T-helper 17 cell (primary cell): ENCODE data around the gene USP40. TPM values are rescaled to one million over a fixed set of nuclear protein-coding genes. Genes with fewer than 3 reads are reported as not detected.
A peak's percentile ranks its signal among the peaks of the same experiment; 100 is the strongest.
"Not testable (repeated sequence)": the region's sequence is repeated elsewhere in the genome, so short reads cannot be mapped to it uniquely, and the experiment has no call there.

Source experiments
- ATAC-seq: fragments of 150-1000 bp; cut with Tn5 transposase; 2 replicates; pipeline ENCODE4 v1.10.0; 2021; ENCODE audit warnings: mild to moderate bottlenecking, moderate library complexity
- DNase-seq, 3 donors: peaks; one replicate each; pipeline versions ENCODE4 v3.0.0 to v3.0.0-alpha.2; 2020 to 2021
- H3K9me3 ChIP-seq: one replicate; pipeline ENCODE4 v1.7.0; 2013; ENCODE audit warnings: low read length, mild to moderate bottlenecking; ENCODE audit not compliant: control insufficient read depth, poor library complexity, severe bottlenecking
- H3K27ac Mint-ChIP-seq: one replicate; pipeline ENCODE4 v1.8.0; 2022; ENCODE audit warnings: mild to moderate bottlenecking, moderate library complexity, mixed read lengths
- H3K27me3 Mint-ChIP-seq: one replicate; pipeline ENCODE4 v1.8.0; 2022; ENCODE audit warnings: mixed read lengths
- H3K36me3 Mint-ChIP-seq: one replicate; pipeline ENCODE4 v1.8.0; 2022; ENCODE audit warnings: low read depth, mixed read lengths
- H3K4me1 Mint-ChIP-seq: one replicate; pipeline ENCODE4 v1.8.0; 2022; ENCODE audit warnings: mild to moderate bottlenecking, mixed read lengths
- H3K4me3 Mint-ChIP-seq: one replicate; pipeline ENCODE4 v1.8.0; 2022; ENCODE audit warnings: mild to moderate bottlenecking, moderate library complexity, mixed read lengths
- total RNA-seq, 4 donors: library from RNA in 2 of 4; stranded (reverse) in 2 of 4; gene quantifications; one replicate each; pipeline ENCODE4 v1.2.3 and lab custom pipeline; 2022 to 2026

The USP40 gene
- total RNA-seq (10 to 100 TPM; 10.7 to 14.0 TPM), total RNA-seq (lab: John Stamatoyannopoulos, UW) (21.1 to 33.0 reads per million in 2 donors)

- H3K27ac Mint-ChIP-seq = peak within 1 kb of the TSS; percentile 88
- peak within 1 kb of the TSS; percentile 96 for H3K4me3 Mint-ChIP-seq
- peaks cover 10% of the 10 kb centered on the region for H3K27me3 Mint-ChIP-seq
- ATAC-seq (peak; percentile 84), DNase-seq (peak; percentile 27 to 48 (median 35))
- no peaks in the 10 kb centered on the region for H3K9me3 ChIP-seq
- H3K4me1 Mint-ChIP-seq = peaks cover 5% of the 10 kb centered on the region
- no peaks in the 10 kb centered on the region for H3K36me3 Mint-ChIP-seq
These were observed at the start of gene USP40 for GRCh38 chr2:233566141-233566956. Gene USP40 (minus strand): TSS chr2:233566782. CDS start chr2:233565554, 1,228 bp downstream.

- H3K9me3 ChIP-seq = no peaks in the 10 kb centered on the region
- no peak for ATAC-seq
- Mint-ChIP-seq H3K36me3 (peaks cover under 1% of the 10 kb centered on the region), H3K4me3 (no peak overlapping the region), H3K4me1 (no peaks in the 10 kb centered on the region), H3K27ac (no peak overlapping the region), H3K27me3 (peaks cover 1% of the 10 kb centered on the region)
- no peak for DNase-seq
These were observed 44.7 kb upstream of the USP40 start for GRCh38 chr2:233611284-233611683.

GRCh38 chr2:233605680-233606079 is 39.1 kb upstream of the USP40 start:
- H3K27me3 Mint-ChIP-seq = peaks cover 24% of the 10 kb centered on the region
- H3K9me3 ChIP-seq = no peaks in the 10 kb centered on the region
- H3K36me3 Mint-ChIP-seq = peaks cover 2% of the 10 kb centered on the region
- no peak overlapping the region for H3K27ac Mint-ChIP-seq
- no peaks in the 10 kb centered on the region for H3K4me1 Mint-ChIP-seq
- no peak for DNase-seq
- H3K4me3 Mint-ChIP-seq = no peak overlapping the region
- no peak for ATAC-seq

- H3K9me3 ChIP-seq = no peaks in the 10 kb centered on the region
- Mint-ChIP-seq H3K4me1 (no peaks in the 10 kb centered on the region), H3K27ac (no peak overlapping the region), H3K4me3 (no peak overlapping the region), H3K27me3 (peaks cover 31% of the 10 kb centered on the region), H3K36me3 (peaks cover 2% of the 10 kb centered on the region)
- ATAC-seq (no peak), DNase-seq (no peak)
These were observed 38.2 kb upstream of the USP40 start for GRCh38 chr2:233604826-233605225.

GRCh38 chr2:233603520-233603919 is 36.9 kb upstream of the USP40 start:
- H3K9me3 ChIP-seq = no peaks in the 10 kb centered on the region
- H3K36me3 Mint-ChIP-seq = peaks cover 2% of the 10 kb centered on the region
- no peak for ATAC-seq

GRCh38 chr2:233602076-233602475 is 35.5 kb upstream of the USP40 start:
- no peak for ATAC-seq
- Mint-ChIP-seq H3K36me3 (peaks cover 2% of the 10 kb centered on the region), H3K27me3 (peaks cover 31% of the 10 kb centered on the region), H3K4me1 (peaks cover 2% of the 10 kb centered on the region), H3K4me3 (no peak overlapping the region), H3K27ac (no peak overlapping the region)
- no peak for DNase-seq
- no peaks in the 10 kb centered on the region for H3K9me3 ChIP-seq

More at GRCh38 chr2:233603520-233603919, 36.9 kb upstream of the USP40 start:
- peaks cover 31% of the 10 kb centered on the region for H3K27me3 Mint-ChIP-seq
- no peak for DNase-seq
- H3K4me1 Mint-ChIP-seq = no peaks in the 10 kb centered on the region
- no peak overlapping the region for H3K4me3 Mint-ChIP-seq
- no peak overlapping the region for H3K27ac Mint-ChIP-seq

GRCh38 chr2:233600386-233600785 is 33.8 kb upstream of the USP40 start:
- H3K27me3 Mint-ChIP-seq = peaks cover 31% of the 10 kb centered on the region
- H3K4me1 Mint-ChIP-seq = peaks cover 2% of the 10 kb centered on the region
- no peaks in the 10 kb centered on the region for H3K9me3 ChIP-seq
- ATAC-seq = no peak
- DNase-seq = no peak
- H3K36me3 Mint-ChIP-seq = peaks cover 2% of the 10 kb centered on the region
- H3K4me3 Mint-ChIP-seq = no peak overlapping the region
- no peak overlapping the region for H3K27ac Mint-ChIP-seq

GRCh38 chr2:233598952-233599351 is 32.4 kb upstream of the USP40 start:
- Mint-ChIP-seq H3K36me3 (peaks cover 2% of the 10 kb centered on the region), H3K4me1 (peaks cover 2% of the 10 kb centered on the region), H3K27me3 (peaks cover 39% of the 10 kb centered on the region), H3K27ac (no peak overlapping the region), H3K4me3 (no peak overlapping the region)
- no peak for DNase-seq
- no peak for ATAC-seq
- no peaks in the 10 kb centered on the region for H3K9me3 ChIP-seq

- DNase-seq = no peak
- no peak for ATAC-seq
- Mint-ChIP-seq H3K4me3 (no peak overlapping the region), H3K4me1 (peaks cover 2% of the 10 kb centered on the region), H3K36me3 (no peaks in the 10 kb centered on the region), H3K27me3 (peaks cover 35% of the 10 kb centered on the region), H3K27ac (no peak overlapping the region)
- no peaks in the 10 kb centered on the region for H3K9me3 ChIP-seq
These were observed 30.9 kb upstream of the USP40 start for GRCh38 chr2:233597522-233597921.

GRCh38 chr2:233593201-233593600 is 26.6 kb upstream of the USP40 start:
- DNase-seq (no peak), ATAC-seq (no peak)
- H3K4me3 Mint-ChIP-seq = no peak overlapping the region
- no peaks in the 10 kb centered on the region for H3K9me3 ChIP-seq
- H3K27ac Mint-ChIP-seq = no peak overlapping the region
- peaks cover 2% of the 10 kb centered on the region for H3K4me1 Mint-ChIP-seq
- H3K36me3 Mint-ChIP-seq = no peaks in the 10 kb centered on the region
- H3K27me3 Mint-ChIP-seq = peaks cover 25% of the 10 kb centered on the region

GRCh38 chr2:233592706-233593105 is 26.1 kb upstream of the USP40 start:
- not testable (repeated sequence) for H3K9me3 ChIP-seq, ATAC-seq, H3K36me3 Mint-ChIP-seq, H3K4me1 Mint-ChIP-seq, H3K4me3 Mint-ChIP-seq, DNase-seq, H3K27ac Mint-ChIP-seq
- H3K27me3 Mint-ChIP-seq = peaks cover 26% of the 10 kb centered on the region

- DNase-seq (no peak), ATAC-seq (no peak)
- H3K9me3 ChIP-seq = no peaks in the 10 kb centered on the region
- Mint-ChIP-seq H3K4me1 (no peaks in the 10 kb centered on the region), H3K4me3 (no peak overlapping the region), H3K27ac (no peak overlapping the region), H3K27me3 (peaks cover 47% of the 10 kb centered on the region), H3K36me3 (peaks cover 4% of the 10 kb centered on the region)
These were observed 21.8 kb upstream of the USP40 start for GRCh38 chr2:233588400-233588799.

GRCh38 chr2:233584210-233584609 is 17.6 kb upstream of the USP40 start:
- no peaks in the 10 kb centered on the region for H3K9me3 ChIP-seq
- Mint-ChIP-seq H3K27me3 (peaks cover 44% of the 10 kb centered on the region), H3K4me1 (no peaks in the 10 kb centered on the region), H3K27ac (no peak overlapping the region), H3K4me3 (no peak overlapping the region), H3K36me3 (peaks cover 4% of the 10 kb centered on the region)
- no peak for ATAC-seq
- no peak for DNase-seq
